ENCODE data around the gene SLC22A5. TPM values are rescaled to one million over a fixed set of nuclear protein-coding genes. Genes with fewer than 3 reads are reported as not detected.

Gene SLC22A5
- total RNA-seq, 4 donors from 2014 or later: 13.2 to 25.4 (median 15.7) TPM

DNA sequence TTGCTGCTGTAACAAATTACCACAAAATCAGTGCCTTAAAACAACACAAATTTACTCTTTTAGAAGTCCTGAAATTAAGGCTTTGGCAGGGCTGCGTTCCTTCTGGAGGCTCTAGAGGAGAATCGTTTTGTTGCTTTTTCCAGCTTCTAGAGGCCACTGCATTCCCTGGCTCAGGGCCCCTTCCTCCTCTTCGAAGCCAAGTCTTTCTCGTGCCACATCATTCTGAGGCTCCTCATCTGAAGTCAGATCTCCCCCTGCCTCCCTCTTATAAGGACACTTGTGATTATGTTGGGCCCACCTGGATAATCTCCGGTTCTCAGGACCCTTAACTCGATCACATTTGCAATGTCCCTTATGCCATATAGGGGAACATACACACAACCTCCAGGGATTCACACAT, 48.0 kb downstream of the SLC22A5 start:
- WGBS, 2 donors: 66 to 67% methylated on average over 6 of the region's 6 CpGs
- TF ChIP-seq POLR2A (IDR thresholded peaks at IDR 0.05): no peak
- TF ChIP-seq, protein P1, sequence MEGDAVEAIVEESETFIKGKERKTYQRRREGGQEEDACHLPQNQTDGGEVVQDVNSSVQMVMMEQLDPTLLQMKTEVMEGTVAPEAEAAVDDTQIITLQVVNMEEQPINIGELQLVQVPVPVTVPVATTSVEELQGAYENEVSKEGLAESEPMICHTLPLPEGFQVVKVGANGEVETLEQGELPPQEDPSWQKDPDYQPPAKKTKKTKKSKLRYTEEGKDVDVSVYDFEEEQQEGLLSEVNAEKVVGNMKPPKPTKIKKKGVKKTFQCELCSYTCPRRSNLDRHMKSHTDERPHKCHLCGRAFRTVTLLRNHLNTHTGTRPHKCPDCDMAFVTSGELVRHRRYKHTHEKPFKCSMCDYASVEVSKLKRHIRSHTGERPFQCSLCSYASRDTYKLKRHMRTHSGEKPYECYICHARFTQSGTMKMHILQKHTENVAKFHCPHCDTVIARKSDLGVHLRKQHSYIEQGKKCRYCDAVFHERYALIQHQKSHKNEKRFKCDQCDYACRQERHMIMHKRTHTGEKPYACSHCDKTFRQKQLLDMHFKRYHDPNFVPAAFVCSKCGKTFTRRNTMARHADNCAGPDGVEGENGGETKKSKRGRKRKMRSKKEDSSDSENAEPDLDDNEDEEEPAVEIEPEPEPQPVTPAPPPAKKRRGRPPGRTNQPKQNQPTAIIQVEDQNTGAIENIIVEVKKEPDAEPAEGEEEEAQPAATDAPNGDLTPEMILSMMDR (IDR thresholded peaks at IDR 0.05): no peak
- intact Hi-C loops (cut with DNase I; ENCODE audit: low total_unique reads): no loop called here
- no peak for DNase-seq (ENCODE audit: low spot score in 2 of 2)
- H3K4me3 ChIP-seq (ENCODE audit: low read depth, poor library complexity, severe bottlenecking): no peak overlapping the region

DNA sequence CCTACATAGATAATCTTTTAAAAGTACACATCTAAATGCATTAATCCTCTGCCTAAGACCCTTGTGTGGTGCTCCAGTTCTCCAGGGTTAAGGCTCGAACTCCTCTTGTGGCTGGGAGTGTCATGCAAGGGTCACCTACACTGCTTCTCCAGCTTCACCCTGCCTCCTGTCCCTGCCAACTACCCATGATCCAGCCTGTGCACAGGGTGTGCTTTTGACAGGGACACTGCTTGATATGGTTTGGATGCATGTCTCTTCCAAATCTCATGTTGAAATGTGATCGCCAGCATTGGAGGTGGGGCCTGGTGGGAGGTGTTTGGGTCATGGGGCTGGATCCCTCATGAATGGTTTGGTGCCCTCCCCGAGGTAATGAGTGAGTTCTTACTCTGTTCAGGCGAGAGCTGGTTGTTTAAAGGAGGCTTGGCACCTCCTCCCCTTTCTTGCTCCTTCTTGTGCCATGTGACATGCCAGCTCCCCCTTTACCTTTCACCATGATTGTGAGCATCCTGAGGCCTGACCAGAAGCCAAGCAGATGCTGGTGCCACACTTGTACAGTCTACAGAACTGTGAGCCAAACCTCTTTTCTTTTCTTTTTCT, 48.5 kb downstream of the SLC22A5 start:
- no peak for DNase-seq (ENCODE audit: low spot score in 2 of 2)
- TF ChIP-seq, protein P1 (IDR thresholded peaks at IDR 0.05): no peak
- no peak for TF ChIP-seq POLR2A (IDR thresholded peaks at IDR 0.05)
- WGBS, 2 donors: 72 to 76% methylated on average over 4 of the region's 4 CpGs
- no peak overlapping the region for H3K4me3 ChIP-seq (ENCODE audit: low read depth, poor library complexity, severe bottlenecking)
- intact Hi-C loops (cut with DNase I; ENCODE audit: low total_unique reads): no loop called here

DNA sequence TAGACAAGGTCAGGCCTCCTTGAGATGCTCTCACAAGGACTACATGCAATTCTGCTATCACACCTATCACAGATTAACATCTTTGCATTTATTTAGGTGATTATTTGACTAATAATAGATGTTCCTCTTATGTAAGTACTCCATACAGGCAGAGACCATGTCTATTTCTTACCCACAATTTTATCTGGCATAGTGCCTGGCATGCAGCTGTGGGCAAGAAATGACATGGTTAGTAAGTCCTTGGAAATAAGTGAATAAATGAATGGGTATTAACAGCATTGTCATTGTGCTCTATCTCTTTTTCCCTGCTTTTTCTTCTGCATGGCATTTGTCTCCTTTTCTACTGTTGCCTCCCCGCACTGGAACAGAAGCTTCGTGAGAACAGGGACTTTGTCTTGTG, 49.4 kb downstream of the SLC22A5 start:
- 80 to 86% methylated on average over 2 of the region's 2 CpGs for WGBS, 2 donors
- DNase-seq (ENCODE audit: low spot score in 2 of 2): no peak
- intact Hi-C loops (cut with DNase I; ENCODE audit: low total_unique reads): no loop called here
- TF ChIP-seq, protein P1 (IDR thresholded peaks at IDR 0.05): no peak
- no peak for TF ChIP-seq POLR2A (IDR thresholded peaks at IDR 0.05)
- no peak overlapping the region for H3K4me3 ChIP-seq (ENCODE audit: low read depth, poor library complexity, severe bottlenecking)

DNA sequence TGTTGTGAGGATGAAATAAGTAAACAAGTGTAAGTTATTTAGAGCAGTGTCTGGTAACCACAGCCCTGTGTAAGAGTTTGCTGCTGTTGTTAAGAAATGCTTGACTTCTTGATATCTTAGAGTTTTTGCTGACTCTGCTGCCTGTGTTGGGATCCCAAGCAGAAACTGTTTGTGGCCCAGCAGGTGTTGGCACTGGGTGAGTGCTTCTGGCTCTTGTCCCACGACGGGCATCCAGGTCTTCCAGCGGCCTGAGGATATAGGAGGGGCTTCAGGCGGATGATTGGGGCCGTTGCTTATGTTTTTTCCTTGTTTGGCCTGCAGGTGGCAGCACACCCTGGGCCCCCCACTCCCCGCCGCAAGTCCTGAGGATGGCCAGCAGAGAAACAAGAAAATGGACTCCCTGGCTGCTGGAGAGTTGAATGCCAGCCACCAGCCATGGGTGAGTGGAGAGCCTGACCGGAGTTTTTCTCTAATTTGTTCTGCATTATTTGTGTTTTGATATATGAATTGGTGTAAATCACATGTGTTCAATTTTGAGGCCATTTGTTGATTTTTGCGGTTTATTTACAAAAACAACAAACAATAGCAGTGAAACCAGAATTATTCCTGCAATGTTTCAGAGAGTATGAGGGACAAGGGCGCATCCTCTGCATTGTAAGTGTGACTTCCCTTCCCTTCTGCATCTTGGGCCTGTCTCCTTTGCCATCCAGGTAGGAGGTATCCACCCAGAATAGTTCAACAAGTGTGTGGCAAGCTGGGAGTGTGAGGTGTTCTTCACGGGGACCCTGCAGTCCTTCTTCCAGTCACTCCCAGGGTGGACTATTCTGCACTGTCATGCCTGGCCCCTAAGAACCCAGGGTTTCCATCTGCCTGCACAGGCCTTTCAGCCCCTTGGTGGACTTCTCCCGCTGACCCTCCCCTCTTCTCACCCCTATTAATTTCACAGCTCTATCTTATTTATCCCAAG, 50.3 kb downstream of the SLC22A5 start:
- WGBS, 2 donors: 25 to 26% methylated on average over 12 of the region's 12 CpGs
- H3K4me3 ChIP-seq (ENCODE audit: low read depth, poor library complexity, severe bottlenecking): no peak overlapping the region
- TF ChIP-seq, protein P1 (IDR thresholded peaks at IDR 0.05): peak in 1 of 3 donors; percentile 91
- TF ChIP-seq POLR2A (IDR thresholded peaks at IDR 0.05): no peak
- DNase-seq (ENCODE audit: low spot score in 2 of 2): peak in 1 of 2 donors; percentile 93
- intact Hi-C loops (cut with DNase I; ENCODE audit: low total_unique reads): loop anchor here (5.0 kb wide), 1 partner anchor 68 kb away; no protein-coding TSS in a partner anchor

DNA sequence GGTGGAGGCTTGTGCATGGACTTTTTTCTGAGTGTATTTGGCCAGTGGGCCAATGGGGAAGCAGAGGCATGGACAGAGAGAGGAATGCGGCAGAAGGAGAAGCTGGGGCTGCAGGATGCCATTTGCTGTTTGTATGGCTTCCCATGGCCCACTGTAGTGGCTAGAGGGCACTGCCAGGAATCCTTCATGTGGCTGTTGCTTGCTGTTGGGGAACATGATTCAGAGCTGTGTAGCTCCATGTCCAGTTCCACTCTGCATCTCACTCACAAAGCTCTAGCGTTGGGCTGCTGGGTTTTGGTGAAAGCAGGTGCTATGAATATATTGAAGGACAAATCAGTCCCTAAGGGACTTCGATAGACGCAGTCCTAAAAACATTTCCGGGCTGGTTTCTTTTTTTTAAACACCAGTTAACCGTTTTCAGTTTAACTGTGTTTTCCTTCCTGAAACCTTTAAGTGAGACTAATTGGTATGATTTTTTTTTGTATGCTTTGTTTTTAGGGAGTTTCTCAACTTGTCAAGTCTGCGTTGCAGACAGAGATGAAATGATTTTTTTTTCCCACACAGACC, 51.3 kb downstream of the SLC22A5 start:
- no peak overlapping the region for H3K4me3 ChIP-seq (ENCODE audit: low read depth, poor library complexity, severe bottlenecking)
- peak in 1 of 2 donors; percentile 85 for DNase-seq (ENCODE audit: low spot score in 2 of 2)
- intact Hi-C loops (cut with DNase I; ENCODE audit: low total_unique reads): loop anchor here (5.0 kb wide), 1 partner anchor 67 kb away; no protein-coding TSS in a partner anchor
- 54 to 59% methylated on average over 7 of the region's 7 CpGs for WGBS, 2 donors
- TF ChIP-seq POLR2A (IDR thresholded peaks at IDR 0.05): no peak
- TF ChIP-seq, protein P1 (IDR thresholded peaks at IDR 0.05): no peak
